CD14-positive monocyte (primary cell): ENCODE measurements around the gene ANXA2. TPM values are rescaled to one million over a fixed set of nuclear protein-coding genes. Genes with fewer than 3 reads are reported as not detected.

Experiments used
- DNase-seq, 3 donors: peaks; one replicate each; pipeline ENCODE4 v3.0.0-alpha.2; 2011 to 2022
- H2AFZ ChIP-seq: 2 replicates; pipeline ENCODE4 v1.6.0; 2012; ENCODE audit warnings: mild to moderate bottlenecking, low read depth, low read length, inconsistent platforms; ENCODE audit not compliant: insufficient read depth, poor library complexity, severe bottlenecking
- H3K27ac ChIP-seq, 2 donors: 1 replicate in 1 of 2; 2 replicates in 1 of 2; pipeline ENCODE4 v1.5.1; 2012 to 2013; ENCODE audit warnings: low read length in 2 of 2, control low read depth in 1 of 2, inconsistent platforms in 1 of 2, low read depth in 1 of 2, mild to moderate bottlenecking in 1 of 2
- H3K27me3 ChIP-seq, 2 donors: one replicate each; pipeline versions ENCODE4 v1.6.0 to v1.6.1; 2011 to 2013; ENCODE audit warnings: low read length in 2 of 2; ENCODE audit not compliant: control insufficient read depth in 2 of 2, insufficient read depth in 2 of 2
- H3K36me3 ChIP-seq, 2 donors: replicated peaks in 1 of 2; 1 replicate in 1 of 2; 2 replicates in 1 of 2; pipeline versions ENCODE4 v1.5.1 to v1.6.1; 2012 to 2013; ENCODE audit warnings: low read length in 2 of 2, control low read depth in 1 of 2, inconsistent platforms in 1 of 2, mild to moderate bottlenecking in 1 of 2; ENCODE audit not compliant: insufficient read depth in 2 of 2, control insufficient read depth in 1 of 2
- H3K4me1 ChIP-seq, 2 donors: 1 replicate in 1 of 2; 2 replicates in 1 of 2; pipeline versions ENCODE4 v1.5.1 to v1.6.1; 2012 to 2013; ENCODE audit warnings: low read length in 2 of 2, control low read depth in 1 of 2, inconsistent platforms in 1 of 2, mild to moderate bottlenecking in 1 of 2, moderate library complexity in 1 of 2; ENCODE audit not compliant: insufficient read depth in 2 of 2, control insufficient read depth in 1 of 2
- H3K4me2 ChIP-seq: replicated peaks from 2 replicates; pipeline ENCODE3; 2012; ENCODE audit warnings: low read length, moderate library complexity, mild to moderate bottlenecking; ENCODE audit not compliant: poor library complexity, severe bottlenecking; ENCODE audit errors: extremely low read depth
- H3K4me3 ChIP-seq, 3 experiments: fragments of 200-600 bp in 1 of 3; sonication (generic) in 1 of 3; replicated peaks in 1 of 3; 1 replicate in 2 of 3; 2 replicates in 1 of 3; pipeline ENCODE4 v1.5.1; 2011 to 2013; ENCODE audit warnings: low read length in 3 of 3, mild to moderate bottlenecking in 3 of 3, control low read depth in 2 of 3, low read depth in 2 of 3, inconsistent platforms in 1 of 3, moderate library complexity in 1 of 3
- H3K79me2 ChIP-seq: 2 replicates; pipeline ENCODE4 v1.6.0; 2012; ENCODE audit warnings: mild to moderate bottlenecking, control low read depth, inconsistent platforms, low read length, moderate library complexity; ENCODE audit not compliant: insufficient read depth
- H3K9ac ChIP-seq: 2 replicates; pipeline ENCODE4 v1.6.0; 2017; ENCODE audit warnings: low read length, mild to moderate bottlenecking; ENCODE audit not compliant: insufficient read depth, poor library complexity, severe bottlenecking
- H3K9me3 ChIP-seq, 2 donors: replicated peaks in 1 of 2; 1 replicate in 1 of 2; 2 replicates in 1 of 2; pipeline versions ENCODE4 v1.5.1 to v1.6.1; 2012 to 2013; ENCODE audit warnings: low read length in 2 of 2, control low read depth in 1 of 2; ENCODE audit not compliant: control insufficient read depth in 1 of 2, insufficient read depth in 1 of 2
- H4K20me1 ChIP-seq: 2 replicates; pipeline ENCODE4 v1.6.0; 2012; ENCODE audit warnings: mild to moderate bottlenecking, low read length, control low read depth, moderate library complexity; ENCODE audit not compliant: insufficient read depth
- H3K27ac Mint-ChIP-seq, 7 donors: one replicate each; pipeline ENCODE4 v1.8.0; 2020; ENCODE audit warnings: mild to moderate bottlenecking in 7 of 7, mixed read lengths in 7 of 7, moderate library complexity in 6 of 7, inconsistent platforms in 2 of 7
- H3K27me3 Mint-ChIP-seq, 3 donors: one replicate each; pipeline ENCODE4 v1.8.0; 2021 to 2022; ENCODE audit warnings: low read depth in 3 of 3, mild to moderate bottlenecking in 3 of 3, mixed read lengths in 3 of 3, moderate library complexity in 3 of 3, inconsistent platforms in 1 of 3
- H3K36me3 Mint-ChIP-seq, 2 donors: one replicate each; pipeline ENCODE4 v1.8.0; 2020; ENCODE audit warnings: mixed read lengths in 2 of 2, inconsistent platforms in 1 of 2, mild to moderate bottlenecking in 1 of 2
- H3K4me1 Mint-ChIP-seq: one replicate; pipeline ENCODE4 v1.8.0; 2020; ENCODE audit warnings: mild to moderate bottlenecking, mixed read lengths
- H3K4me3 Mint-ChIP-seq, 2 donors: one replicate each; pipeline ENCODE4 v1.8.0; 2020; ENCODE audit warnings: mild to moderate bottlenecking in 2 of 2, mixed read lengths in 2 of 2, moderate library complexity in 1 of 2
- H3K9me3 Mint-ChIP-seq, 7 donors: one replicate each; pipeline ENCODE4 v1.8.0; 2020 to 2022; ENCODE audit warnings: mixed read lengths in 7 of 7, mild to moderate bottlenecking in 6 of 7, moderate library complexity in 6 of 7, inconsistent platforms in 2 of 7
- CTCF ChIP-seq: fragments of 200-600 bp; IDR thresholded peaks from one replicate; pipeline ENCODE4 v1.8.0; 2022; ENCODE audit warnings: antibody characterized with exemption, mild to moderate bottlenecking
- WGBS: methylation state at CpG from one replicate; pipeline ENCODE4 v1.1.5; 2013; ENCODE audit warnings: missing lambda C conversion rate; ENCODE audit not compliant: insufficient coverage; 5-methylcytosine and 5-hydroxymethylcytosine counted together
- intact Hi-C, 2 donors: fragments of 100-400 bp; cut with micrococcal nuclease; formaldehyde crosslinking; loops; one replicate each; pipeline versions ENCODE4 v1.15.0 to v1.15.1; 2023
- polyA plus RNA-seq, 3 donors: library from polyadenylated mRNA; depleted of rRNA in 1 of 3; unstranded in 2 of 3; stranded (reverse) in 1 of 3; fragments of 300-500 nt in 2 of 3; fragments of >200 nt in 1 of 3; fragmentation: Illumina TruSeq in 2 of 3; gene quantifications; 1 replicate in 2 of 3; 2 replicates in 1 of 3; pipeline ENCODE4 v1.2.3, GENCODE V29; 2012 to 2021

Gene ANXA2
- polyA plus RNA-seq, 3 donors = 966 to 2,079 (median 2,046) TPM

- DNase-seq = no peak
- H3K36me3 ChIP-seq = peaks cover 17 to 59% of the 10 kb centered on the region in 2 donors
- no peaks in the 10 kb centered on the region for H3K9me3 ChIP-seq
- no peak for TF ChIP-seq CTCF
- peaks cover 4% of the 10 kb centered on the region for H3K79me2 ChIP-seq
- intact Hi-C loops = loop anchor here in 1 of 2 donors (5.0 to 10.0 kb wide), 2 partner anchors 47 to 79 kb away; partner anchors contain the start of gene ANXA2
- no peak overlapping the region for H2AFZ ChIP-seq
- H3K9ac ChIP-seq = no peak overlapping the region
- H3K4me1 ChIP-seq = peaks cover 0 to 4% of the 10 kb centered on the region in 2 donors
- H3K27me3 ChIP-seq = no peaks in the 10 kb centered on the region
- no peak overlapping the region for H3K27ac ChIP-seq
- no peak overlapping the region for H3K4me2 ChIP-seq
- H3K4me3 Mint-ChIP-seq = no peak overlapping the region
- no CpG with 5 or more reads among the region's 1 CpG for WGBS
- H3K4me1 Mint-ChIP-seq = no peaks in the 10 kb centered on the region
- no peaks in the 10 kb centered on the region for H3K9me3 Mint-ChIP-seq
- H4K20me1 ChIP-seq = peaks cover 5% of the 10 kb centered on the region
- H3K27ac Mint-ChIP-seq = no peak overlapping the region
- no peak overlapping the region for H3K4me3 ChIP-seq
- H3K36me3 Mint-ChIP-seq = peaks cover 23 to 28% of the 10 kb centered on the region in 2 donors
- no peaks in the 10 kb centered on the region for H3K27me3 Mint-ChIP-seq
These were observed 43.5 kb upstream of the ANXA2 start for GRCh38 chr15:60441331-60441730.

GRCh38 chr15:60438646-60439045, 40.9 kb upstream of the ANXA2 start:
- H3K9me3 ChIP-seq = no peaks in the 10 kb centered on the region
- no peaks in the 10 kb centered on the region for H3K27me3 ChIP-seq
- TF ChIP-seq CTCF = no peak
- no peak overlapping the region for H3K27ac ChIP-seq
- no peak overlapping the region for H3K9ac ChIP-seq
- DNase-seq = no peak
- no peaks in the 10 kb centered on the region for H4K20me1 ChIP-seq
- H3K79me2 ChIP-seq = peaks cover 4% of the 10 kb centered on the region
- no peak overlapping the region for H3K4me2 ChIP-seq
- H2AFZ ChIP-seq = no peak overlapping the region
- Mint-ChIP-seq H3K9me3 (no peaks in the 10 kb centered on the region), H3K4me3 (no peak overlapping the region), H3K4me1 (no peaks in the 10 kb centered on the region), H3K36me3 (peaks cover 38 to 41% of the 10 kb centered on the region in 2 donors), H3K27me3 (peaks cover 0 to 2% (median 0%) of the 10 kb centered on the region in 3 donors), H3K27ac (no peak overlapping the region)
- H3K4me1 ChIP-seq = no peaks in the 10 kb centered on the region
- no peak overlapping the region for H3K4me3 ChIP-seq
- intact Hi-C loops = loop anchor here in 1 of 2 donors (10.0 kb wide), 1 partner anchor 54 kb away; no protein-coding TSS in a partner anchor
- peaks cover 30 to 79% of the 10 kb centered on the region in 2 donors for H3K36me3 ChIP-seq
- WGBS = no CpG with 5 or more reads among the region's 1 CpG
